Inflammatory macrophage treated with lipopolysaccharide for 4 hours (primary cell): ENCODE data around the gene TCEA2.

Experiments used
- DNase-seq: peaks from one replicate; pipeline ENCODE4 v3.0.0-alpha.2; 2020

Gene TCEA2

DNA sequence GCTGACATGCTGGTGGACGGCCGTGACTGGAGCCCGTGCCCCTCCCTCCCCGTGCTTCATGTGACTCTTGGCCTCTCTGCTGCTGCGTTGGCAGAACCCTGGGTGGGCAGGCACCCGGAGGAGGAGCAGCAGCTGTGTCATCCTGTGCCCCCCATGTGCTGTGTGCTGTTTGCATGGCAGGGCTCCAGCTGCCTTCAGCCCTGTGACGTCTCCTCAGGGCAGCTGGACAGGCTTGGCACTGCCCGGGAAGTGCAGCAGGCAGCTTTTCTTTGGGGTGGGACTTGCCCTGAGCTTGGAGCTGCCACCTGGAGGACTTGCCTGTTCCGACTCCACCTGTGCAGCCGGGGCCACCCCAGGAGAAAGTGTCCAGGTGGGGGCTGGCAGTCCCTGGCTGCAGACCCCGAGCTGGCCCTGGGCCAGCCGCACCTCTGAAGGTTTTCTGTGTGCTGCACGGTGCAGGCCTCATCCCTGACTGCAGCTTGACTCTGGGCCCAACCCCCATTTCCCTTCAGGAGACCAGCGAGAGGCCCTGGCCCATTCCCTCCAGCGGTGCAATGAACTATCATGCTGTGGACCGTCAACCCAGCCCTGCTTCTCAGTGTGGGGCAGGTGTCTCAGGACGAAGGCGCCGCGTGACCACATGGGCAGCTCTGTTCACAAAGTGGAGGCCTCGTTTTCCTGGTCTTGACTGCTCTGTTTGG, 36.2 kb downstream of the TCEA2 start:
- DNase-seq, result no peak

DNA sequence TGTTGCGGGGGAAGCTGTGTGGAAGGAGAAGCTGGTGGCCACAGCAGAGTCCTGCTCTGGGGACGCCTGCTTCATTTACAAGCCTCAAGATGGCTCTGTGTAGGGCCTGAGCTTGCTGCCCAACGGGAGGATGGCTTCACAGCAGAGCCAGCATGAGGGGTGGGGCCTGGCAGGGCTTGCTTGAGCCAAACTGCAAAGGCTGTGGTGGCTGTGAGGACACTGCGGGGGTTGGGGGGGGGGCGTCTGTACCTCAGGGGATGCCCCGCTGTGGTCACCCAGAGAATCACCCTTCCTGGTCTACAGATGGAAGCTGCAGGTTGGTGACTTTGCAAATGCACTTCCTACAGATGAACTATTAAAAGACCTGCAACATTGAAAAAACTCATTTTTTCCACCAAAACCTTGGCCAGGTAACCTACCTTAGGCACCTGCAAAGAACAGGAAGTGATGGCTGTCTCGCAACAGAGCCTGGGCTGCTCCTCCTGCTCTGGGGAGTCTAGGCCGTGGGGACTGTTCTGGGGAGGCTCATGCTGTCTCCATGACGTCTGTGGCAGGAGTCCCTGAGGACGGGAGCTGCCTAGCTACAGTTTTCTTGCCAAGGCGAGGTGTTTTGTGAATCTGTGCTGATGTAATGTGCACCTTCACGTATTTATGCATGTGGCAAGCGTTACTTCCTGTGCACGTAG, 37.0 kb downstream of the TCEA2 start:
- DNase-seq, result no peak

DNA sequence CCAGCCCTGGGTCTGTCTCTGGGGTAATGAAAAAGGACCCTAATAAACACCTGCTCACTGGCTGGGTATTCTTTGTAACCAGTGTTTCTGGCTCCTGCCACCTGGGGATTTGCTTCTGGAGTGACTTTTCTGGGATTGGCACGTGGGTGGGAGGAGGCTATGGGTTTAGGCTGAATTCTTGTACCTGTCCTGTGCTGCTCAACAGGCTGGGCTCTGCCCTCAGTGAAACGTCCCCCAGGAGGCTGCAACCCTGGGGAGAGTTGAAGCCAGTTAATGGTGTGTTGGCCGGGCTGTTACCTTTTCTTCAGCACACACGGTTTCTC, 37.5 kb downstream of the TCEA2 start:
- no peak for DNase-seq

DNA sequence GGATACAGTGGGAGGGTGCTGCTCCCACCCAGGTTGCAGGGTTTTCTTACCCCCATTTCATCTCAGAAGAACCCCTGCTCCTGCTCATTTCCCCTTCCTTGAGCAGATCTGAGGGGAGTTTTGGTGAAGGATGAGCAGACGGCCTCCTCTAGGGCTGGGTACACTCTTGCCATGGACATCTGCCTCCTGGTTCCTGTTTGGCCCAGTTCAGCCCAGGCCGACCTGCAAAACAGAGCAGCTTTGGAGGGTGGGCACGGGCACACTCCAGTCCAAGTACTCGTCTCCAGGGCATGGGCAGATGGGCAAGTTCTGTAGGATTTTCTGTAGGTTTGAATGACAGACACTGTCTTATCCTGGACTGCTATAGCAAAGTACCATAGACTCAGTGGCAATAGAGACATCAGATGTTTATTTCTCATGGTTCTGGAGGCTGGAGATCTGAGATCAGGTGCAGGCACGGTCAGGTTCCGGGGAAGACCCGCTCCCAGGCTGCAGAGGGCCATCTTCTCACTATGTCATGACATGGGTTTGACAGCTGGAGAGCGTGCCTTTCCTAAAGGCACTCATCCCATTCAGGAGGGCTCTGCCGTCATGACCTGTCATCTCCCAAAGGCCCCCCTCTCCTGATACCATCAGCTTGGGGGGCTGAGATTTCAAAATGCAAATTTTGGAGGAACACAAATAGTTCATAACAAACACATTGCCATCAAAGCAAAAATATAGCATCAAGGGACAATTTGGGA, 38.1 kb downstream of the TCEA2 start:
- no peak for DNase-seq

DNA sequence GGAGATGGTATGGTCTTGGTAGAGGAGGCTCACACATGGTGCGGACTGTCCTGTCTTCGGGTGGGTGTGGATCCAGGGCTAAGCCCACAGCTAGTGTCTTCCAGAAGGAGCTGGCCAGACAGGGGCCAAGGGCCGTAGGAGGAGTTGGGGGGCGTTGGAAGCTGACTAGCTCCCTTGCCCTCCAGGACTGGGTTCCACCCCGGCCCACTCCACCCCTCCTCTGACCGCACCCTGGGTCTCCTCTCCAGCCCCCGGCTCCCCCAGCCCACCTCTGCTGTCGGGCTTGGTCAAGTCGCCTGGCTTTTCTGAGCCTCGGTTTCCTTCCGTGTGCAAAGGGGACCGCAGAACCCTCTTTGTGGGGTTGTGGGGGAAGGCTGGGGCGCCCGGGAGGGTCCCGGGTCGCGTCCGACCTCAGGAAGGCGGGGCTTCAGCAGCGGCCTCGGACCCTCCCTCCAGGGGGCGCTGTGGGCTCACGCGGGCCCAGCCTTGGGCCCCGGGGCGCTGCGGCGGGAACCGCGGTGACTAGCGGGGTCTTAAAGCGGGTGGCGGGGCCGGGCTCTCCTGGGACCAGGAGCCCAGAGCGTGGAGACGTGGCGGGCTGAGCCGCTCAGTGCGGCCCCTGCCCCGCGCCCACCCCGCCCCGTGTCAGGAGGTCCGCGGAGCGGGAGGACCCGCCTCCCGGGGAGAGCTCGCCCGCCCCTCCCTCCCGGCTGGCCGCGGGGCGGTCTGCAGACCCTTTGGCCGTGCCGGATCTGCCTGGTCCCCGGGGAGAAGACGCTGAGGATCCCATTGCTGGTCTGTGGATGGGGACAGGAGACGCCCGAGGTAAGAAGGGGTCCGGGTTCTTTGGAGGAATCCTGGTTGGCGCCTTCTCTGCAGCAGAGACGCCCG, 39.0 kb downstream of the TCEA2 start:
- DNase-seq, result peak; percentile 34

DNA sequence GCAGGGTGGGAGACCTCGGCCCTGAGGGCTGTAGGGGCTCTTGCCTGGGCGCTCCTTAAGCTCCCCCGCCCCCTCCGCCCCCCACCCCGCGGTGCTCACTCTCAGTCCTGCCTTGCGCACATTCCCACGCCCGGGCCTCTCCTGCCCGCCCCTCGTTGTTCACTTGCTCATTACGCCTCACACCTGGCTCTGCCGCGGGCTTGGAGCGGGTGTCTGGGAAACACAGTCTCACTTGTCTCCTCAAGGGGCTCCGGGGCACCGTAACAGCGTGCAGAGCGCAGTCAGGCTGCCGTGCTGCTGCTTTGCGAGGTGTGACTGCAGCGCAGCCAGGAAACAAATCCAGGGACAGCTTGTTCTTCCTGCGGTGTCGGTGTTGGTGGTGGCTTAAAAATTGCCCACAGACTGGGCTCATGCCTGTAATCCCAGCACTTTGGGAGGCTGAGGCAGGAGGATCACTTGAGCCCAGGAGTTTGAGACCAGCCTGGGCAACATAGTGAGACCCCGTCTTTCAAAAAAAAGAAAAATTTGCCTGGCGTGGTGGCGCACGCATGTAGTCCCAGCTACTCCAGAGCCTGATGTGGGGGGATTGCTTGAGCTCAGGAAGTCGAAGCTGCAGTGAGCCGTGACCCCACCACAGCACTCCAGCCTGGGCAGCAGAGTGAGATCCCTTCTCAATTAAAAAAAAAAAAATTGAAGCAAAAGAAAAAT, 39.8 kb downstream of the TCEA2 start:
- no peak for DNase-seq

DNA sequence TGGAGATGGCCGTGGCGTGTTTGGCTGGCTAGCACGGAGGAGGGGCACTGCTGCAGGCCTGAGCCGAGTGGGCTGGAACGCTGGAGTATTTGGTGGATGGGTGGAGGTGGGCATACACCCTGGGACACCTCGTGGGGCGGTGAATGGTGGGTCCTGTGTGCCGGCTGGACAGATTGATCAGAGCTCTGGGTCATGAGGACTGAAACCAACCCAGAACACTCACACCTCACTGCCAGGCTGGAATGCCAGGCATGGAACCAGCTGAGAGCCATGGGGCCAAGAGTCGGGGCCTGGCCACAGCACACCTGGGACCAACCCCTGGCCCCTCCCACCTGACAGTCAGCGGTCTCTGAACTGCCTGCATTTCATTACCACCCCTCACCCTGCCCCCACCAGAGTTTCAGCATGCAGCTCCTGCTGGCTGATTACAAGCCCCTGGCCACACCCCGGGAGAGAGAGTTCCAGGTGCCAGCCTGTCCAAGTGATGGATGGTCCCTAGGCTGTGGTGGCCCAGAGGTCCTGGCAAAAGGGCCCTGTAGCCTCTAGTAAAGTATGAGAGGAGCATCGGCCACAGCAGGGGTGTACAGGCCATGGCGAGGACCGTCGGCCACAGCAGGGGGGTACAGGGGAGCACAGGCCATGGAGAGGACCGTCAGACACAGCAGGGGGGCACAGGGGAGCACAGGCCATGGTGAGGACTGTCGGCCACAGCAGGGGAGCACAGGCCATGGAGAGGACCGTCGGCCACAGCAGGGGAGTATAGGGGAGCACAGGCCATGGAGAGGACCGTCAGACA, 41.1 kb downstream of the TCEA2 start:
- no peak for DNase-seq

DNA sequence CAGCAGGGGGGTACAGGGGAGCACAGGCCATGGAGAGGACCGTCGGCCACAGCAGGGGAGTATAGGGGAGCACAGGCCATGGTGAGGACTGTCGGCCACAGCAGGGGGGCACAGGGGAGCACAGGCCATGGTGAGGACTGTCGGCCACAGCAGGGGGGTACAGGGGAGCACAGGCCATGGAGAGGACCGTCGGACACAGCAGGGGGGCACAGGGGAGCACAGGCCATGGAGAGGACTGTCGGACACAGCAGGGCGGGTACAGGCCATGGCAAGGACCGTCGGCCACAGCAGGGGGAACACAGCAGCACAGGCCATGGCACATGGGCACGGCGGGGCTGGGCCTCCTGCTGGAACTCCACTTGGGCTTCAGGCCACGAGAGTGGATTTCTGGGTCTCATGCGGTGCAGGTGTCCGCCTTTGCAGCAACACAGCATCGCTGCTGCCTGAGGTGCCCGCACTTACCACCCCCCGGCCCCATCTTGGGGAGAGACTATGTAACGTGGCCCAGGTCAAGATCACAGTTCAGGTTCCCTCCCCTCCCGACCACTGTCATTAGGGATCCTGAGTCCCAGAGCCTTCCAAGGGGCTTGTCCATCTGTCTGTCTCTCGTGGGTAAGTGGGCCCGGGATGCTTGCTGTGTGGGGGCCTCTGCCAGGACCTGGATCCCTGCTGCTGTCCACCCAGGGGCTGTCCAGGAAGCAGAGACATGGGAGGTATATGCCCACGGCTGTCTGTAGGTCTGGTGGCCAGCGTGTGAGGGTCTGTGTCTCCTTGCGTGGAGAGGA, 41.9 kb downstream of the TCEA2 start:
- DNase-seq, result no peak

DNA sequence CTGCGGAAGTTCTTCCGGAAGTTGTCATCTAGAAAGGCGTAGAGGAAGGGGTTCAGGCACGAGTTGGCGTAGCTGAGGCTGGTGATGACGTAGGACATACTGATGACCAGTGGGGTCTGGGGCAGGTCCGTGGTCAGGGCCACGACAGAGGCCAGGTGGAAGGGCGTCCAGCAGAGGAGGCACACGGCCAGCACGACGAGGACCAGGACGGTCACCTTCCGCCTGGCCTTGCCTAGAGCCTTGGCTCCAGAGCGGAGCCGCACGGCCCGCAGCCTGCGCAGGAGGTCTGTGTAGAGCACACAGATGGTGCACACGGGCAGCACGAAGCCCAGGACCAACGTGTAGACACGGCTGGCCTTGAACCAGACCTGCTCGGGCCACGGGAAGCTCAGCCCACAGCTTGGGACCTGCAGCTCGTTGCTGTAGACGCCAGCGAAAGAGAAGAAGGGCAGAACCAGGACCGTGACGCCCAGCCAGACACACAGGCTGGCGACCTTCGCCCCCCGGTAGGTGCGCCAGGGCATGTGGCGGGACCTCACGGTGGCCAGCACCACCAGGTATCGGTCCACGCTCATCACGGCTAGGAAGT, 42.9 kb downstream of the TCEA2 start:
- DNase-seq, result no peak

DNA sequence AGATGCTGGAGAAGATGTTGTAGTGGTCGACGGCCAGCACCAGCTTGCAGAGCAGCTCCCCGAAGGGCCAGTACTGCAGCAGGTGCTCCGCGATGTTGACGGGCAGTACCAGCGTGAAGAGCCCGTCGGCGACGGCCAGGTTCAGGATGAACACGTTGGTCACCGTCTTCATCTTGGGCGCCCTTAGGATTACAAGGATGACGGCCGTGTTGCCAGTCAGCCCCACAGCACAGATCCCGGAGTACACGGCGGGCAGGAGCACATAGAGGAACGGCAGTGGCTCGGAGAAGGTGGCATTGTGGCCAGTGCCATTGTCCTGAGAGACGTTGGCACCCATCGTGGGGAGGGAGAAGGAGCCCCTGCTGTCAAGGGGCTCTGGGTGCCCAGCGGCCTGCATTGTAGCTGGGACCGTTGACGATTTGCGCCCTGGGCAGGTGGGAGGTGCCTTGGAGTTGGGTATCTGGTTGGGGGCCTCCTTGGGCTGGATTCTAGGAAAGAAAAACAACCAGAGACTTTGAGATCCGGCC, 43.5 kb downstream of the TCEA2 start:
- DNase-seq, result no peak

DNA sequence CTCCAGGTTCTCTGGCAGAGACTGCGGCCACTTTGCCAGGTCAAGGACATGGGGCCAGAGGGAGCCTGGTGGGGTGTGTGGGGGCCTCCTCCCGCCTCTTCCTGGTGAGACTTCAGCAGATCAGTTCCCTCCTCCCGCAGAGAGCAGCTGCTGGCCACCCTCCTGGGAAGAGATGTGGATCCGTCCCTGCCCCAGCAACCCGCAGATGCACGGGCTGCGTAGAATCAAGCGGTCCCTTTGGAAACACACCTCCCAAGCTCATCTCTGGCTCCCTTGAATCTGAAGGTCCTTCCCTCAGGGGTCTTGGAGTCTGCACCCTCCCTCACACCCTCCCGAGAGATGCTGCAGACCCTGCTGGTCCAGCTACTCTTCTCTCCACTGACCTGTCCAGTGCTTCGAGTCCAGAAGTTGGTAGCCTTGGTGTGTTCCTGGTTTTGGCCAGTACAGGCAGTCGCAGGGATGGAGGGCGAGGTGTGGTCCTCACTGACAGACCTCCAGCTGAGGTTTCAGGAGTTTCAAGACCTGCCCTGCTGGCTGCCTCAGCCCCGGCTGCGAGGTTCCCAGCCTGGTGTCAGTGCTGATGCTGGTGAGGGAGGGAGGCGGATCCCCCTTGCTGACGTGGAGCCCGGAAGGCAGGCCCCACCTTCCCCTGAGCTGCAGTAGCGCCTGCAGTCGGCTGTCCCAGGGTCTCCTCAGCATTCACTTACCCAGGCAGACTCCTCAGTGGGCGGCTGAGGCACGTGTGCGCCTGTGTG, 44.2 kb downstream of the TCEA2 start, which contains the start of gene NPBWR2:
Gene NPBWR2, minus strand, starts transcription at position 585 of the 755 bp plus-strand sequence. CDS start 734 bp downstream, outside the sequence.
- DNase-seq, result no peak

DNA sequence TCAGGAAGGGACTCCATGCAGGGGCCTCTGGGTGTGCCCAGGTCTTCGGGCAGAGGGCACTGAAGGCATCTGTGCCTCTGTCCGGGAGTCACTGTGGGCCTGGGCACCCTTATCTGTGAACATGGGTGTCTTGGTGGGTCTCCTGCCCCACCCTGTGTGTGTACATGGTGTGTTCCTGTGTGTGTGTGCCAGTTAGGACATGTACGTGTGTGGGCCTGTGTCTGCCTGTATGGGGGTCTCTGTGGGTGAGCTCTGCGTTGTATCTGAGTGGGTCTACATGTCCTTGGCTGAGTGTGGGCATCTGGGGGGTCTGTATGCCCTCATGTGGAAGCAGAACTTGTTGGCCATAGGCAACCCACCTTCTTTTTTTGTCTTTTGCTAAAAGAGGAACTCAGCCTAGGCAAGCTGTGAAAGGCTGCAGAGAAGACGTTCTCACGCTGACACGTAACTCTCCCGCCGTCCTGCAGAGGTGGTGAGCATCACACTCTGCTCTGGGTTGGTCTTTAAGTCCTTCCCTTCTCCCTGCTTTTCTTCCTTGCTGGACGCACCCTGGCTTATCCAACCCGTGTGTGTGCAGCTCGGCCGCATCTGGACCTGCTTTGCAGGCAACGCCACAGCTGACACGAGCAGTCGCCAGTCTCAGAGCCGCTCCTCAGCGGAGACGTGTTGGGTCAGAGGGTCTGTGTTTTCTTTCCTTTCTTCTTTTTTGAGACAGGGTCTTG, 44.9 kb downstream of the TCEA2 start:
- peak; percentile 61 for DNase-seq

DNA sequence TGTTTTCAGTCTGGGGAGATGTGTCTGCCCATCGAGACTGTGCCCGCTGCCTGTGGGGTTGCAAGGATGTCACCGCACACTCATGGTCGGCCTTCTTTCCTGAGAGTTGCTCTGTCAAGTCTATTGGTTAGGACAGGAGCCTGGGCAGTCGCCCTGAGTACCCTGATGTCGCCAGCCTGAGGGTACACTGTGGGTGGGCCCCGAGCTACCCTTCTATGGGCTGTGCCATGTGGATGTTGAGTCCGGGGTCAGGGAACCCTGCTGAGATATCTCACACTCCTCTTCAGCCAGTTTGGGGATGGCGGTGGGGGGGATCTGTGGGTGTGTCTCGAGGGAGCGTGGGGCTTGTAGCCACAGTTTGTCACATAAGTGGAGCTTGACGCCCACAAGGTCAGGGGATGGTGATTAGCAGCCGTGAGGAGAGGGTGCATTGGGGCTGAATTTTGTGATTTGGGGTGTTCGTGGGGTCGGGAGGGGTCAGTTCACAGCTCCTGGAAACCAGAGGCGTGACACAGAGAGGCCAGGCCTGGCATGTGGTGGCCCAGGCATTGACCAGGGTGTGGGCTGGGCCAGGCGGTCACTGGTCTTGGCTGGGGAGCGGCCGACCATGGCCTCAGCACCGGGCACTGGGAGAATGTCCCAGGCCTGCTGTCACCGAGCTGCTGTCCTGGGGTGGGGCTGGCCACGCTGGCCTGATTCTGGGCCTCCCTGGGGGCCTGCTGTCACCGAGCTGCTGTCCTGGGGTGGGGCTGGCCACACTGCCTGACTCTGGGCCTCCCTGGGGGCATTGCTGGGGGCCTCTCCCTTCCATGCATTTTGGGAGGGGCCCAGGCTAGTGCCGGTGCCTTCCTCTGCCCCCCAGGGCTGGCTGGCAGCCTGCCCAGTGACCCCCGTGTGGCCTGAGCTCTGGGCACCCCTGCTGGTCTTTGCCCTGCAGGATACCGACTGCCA, 46.0 kb downstream of the TCEA2 start:
- DNase-seq, result no peak

DNA sequence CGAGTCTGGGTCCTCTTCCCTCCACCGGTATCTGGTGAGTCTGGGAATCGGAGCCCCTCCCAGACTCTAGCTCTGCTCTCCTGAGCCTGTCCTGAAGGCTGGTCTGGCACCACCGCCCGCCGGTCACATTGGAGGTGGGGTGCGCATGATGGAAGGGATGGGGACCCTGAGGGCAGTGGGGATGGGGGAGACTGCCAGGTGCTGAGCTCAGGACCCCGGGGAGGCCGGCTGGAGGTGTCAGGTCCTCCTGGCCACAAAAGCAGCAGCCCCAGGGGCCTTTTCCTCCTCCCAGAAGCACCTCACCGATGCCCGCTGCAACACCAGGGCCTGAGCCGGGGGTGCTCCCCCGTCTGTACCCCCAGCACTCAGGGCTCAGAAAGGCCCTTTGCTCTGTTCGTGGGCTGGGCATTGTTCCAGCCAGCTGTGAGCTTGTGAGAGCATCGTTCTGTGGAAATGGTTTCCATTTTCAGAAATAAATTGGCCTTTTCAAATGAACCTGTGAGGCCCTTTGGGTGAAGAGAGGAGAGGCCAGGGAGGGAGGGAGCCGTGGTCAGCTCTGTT, 46.9 kb downstream of the TCEA2 start:
- no peak for DNase-seq

DNA sequence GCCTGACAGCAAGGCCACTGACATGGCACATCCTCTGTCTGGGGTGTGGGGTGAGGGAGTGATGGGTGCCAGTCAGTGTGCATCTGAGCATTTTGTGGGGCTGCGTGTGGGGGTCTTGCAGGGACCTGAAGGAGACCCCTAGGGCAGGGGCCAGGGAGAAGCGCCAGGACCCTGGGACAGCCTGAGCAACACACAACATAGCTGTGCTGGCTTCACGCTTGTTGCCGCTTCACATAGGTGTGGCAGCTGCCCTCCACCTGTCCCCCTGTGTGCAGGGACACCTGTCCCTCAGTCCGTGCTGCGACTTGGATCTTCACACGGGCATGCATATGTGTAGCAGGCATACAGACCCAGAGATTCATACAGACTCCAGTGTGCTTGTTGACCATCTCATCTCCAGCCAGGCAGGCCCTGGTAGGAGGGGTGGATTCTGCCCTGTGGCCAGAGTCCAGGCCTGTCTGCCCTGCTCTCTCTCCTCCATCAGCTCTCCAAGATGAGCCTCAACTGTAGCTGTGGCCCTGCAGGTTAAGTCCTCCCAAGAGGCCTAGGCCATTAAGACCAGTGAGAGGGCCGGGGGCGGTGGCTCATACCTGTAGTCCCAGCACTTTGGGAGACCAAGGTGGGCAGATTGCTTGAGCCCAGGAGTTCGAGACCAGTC, 47.5 kb downstream of the TCEA2 start:
- DNase-seq, result no peak
